ENCODE results near the gene BMPR2.
"Not testable (repeated sequence)": the region's sequence is repeated elsewhere in the genome, so short reads cannot be mapped to it uniquely, and the experiment has no call there.

The BMPR2 gene

GRCh38 chr2:202386495-202386894 is 10.4 kb downstream of the BMPR2 start:
- not testable (repeated sequence) for DNase-seq

- DNase-seq, result no peak
Observed at GRCh38 chr2:202387608-202388342, 11.6 kb downstream of the BMPR2 start.

GRCh38 chr2:202400941-202401340 is 24.8 kb downstream of the BMPR2 start:
- no peak for DNase-seq

- no peak for DNase-seq
Observed at GRCh38 chr2:202405798-202406197, 29.7 kb downstream of the BMPR2 start.

- no peak for DNase-seq
Observed at GRCh38 chr2:202406445-202406978, 30.4 kb downstream of the BMPR2 start.

GRCh38 chr2:202408546-202409140 is 32.5 kb downstream of the BMPR2 start:
- DNase-seq, result no peak

- no peak for DNase-seq
Observed at GRCh38 chr2:202410092-202410491, 34.0 kb downstream of the BMPR2 start.

GRCh38 chr2:202411097-202411496 is 35.0 kb downstream of the BMPR2 start:
- DNase-seq, result no peak

GRCh38 chr2:202418027-202418426 is 41.9 kb downstream of the BMPR2 start:
- no peak for DNase-seq

- no peak for DNase-seq
Observed at GRCh38 chr2:202418511-202418910, 42.4 kb downstream of the BMPR2 start.

GRCh38 chr2:202423139-202423538 is 47.0 kb downstream of the BMPR2 start:
- no peak for DNase-seq

- DNase-seq, result no peak
Observed at GRCh38 chr2:202425036-202425435, 48.9 kb downstream of the BMPR2 start.

GRCh38 chr2:202426751-202427150 is 50.6 kb downstream of the BMPR2 start:
- DNase-seq, result no peak

GRCh38 chr2:202429164-202429980 is 53.2 kb downstream of the BMPR2 start:
- DNase-seq, result no peak

GRCh38 chr2:202432776-202433175 is 56.6 kb downstream of the BMPR2 start:
- DNase-seq, result no peak

- no peak for DNase-seq
Observed at GRCh38 chr2:202434472-202434871, 58.3 kb downstream of the BMPR2 start.

- DNase-seq, result no peak
Observed at GRCh38 chr2:202436626-202437025, 60.5 kb downstream of the BMPR2 start.

- not testable (repeated sequence) for DNase-seq
Observed at GRCh38 chr2:202440117-202440516, 64.0 kb downstream of the BMPR2 start.

- no peak for DNase-seq
Observed at GRCh38 chr2:202442882-202443281, 66.8 kb downstream of the BMPR2 start.

- DNase-seq, result no peak
Observed at GRCh38 chr2:202444000-202444399, 67.9 kb downstream of the BMPR2 start.

GRCh38 chr2:202449344-202449743 is 73.2 kb downstream of the BMPR2 start:
- DNase-seq, result no peak

GRCh38 chr2:202450785-202451184 is 74.7 kb downstream of the BMPR2 start:
- DNase-seq, result no peak

GRCh38 chr2:202452744-202453143 is 76.6 kb downstream of the BMPR2 start:
- no peak for DNase-seq

- no peak for DNase-seq
Observed at GRCh38 chr2:202454536-202454935, 78.4 kb downstream of the BMPR2 start.

Measured in NCI-H774 (cell line).